Measurements from ENCODE around the gene SPTBN1.

The SPTBN1 gene

DNA sequence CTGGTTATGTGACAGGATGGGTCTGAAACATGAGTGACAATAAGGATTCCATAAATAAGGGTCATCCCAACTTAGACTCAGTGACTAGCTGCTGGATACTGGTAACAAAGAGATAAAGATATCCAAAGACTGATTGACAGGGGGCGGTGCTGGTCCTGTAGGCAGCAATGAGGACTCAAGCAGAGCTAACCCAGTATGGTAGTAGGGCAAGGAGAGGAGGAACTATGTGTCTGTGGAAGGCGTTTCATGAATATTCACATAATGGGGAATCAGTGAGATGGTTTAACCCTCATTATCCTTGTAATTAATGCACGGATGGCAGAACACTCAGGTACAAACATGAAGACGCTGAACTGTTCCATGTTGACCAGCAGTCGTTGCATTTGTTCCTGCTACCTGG is 164.8 kb downstream of the SPTBN1 start:
- Histone ChIP-seq H3K4me3 (ENCODE audit: insufficient read length, low read depth) (no peak overlapping the region), H3K9ac (ENCODE audit: insufficient read length, low read depth) (no peak overlapping the region), H3K27me3 (ENCODE audit: insufficient read depth, insufficient read length) (no peaks in the 10 kb centered on the region), H3K36me3 (ENCODE audit: insufficient read depth, insufficient read length, low read length) (peaks cover 83% of the 10 kb centered on the region), H3K9me3 (ENCODE audit: insufficient read depth, low read length) (no peaks in the 10 kb centered on the region), H3K4me1 (ENCODE audit: insufficient read depth, insufficient read length) (no peaks in the 10 kb centered on the region)
- no peak for TF ChIP-seq SUZ12 (IDR thresholded peaks at IDR 0.05; ENCODE audit: extremely low read depth, insufficient read depth, insufficient read length)
- no peak for TF ChIP-seq ZNF274 (IDR thresholded peaks at IDR 0.05; ENCODE audit: low read depth, low read length)
- TF ChIP-seq YY1 (IDR thresholded peaks at IDR 0.05; ENCODE audit: insufficient read depth, insufficient read length) = no peak
- DNase-seq (ENCODE audit: low read depth, low spot score) = no peak

GRCh38 chr2:54624591-54625071 is 168.5 kb downstream of the SPTBN1 start:
- Histone ChIP-seq H3K9ac (ENCODE audit: insufficient read length, low read depth) (no peak overlapping the region), H3K4me3 (ENCODE audit: insufficient read length, low read depth) (no peak overlapping the region), H3K27me3 (ENCODE audit: insufficient read depth, insufficient read length) (no peaks in the 10 kb centered on the region), H3K4me1 (ENCODE audit: insufficient read depth, insufficient read length) (no peaks in the 10 kb centered on the region), H3K36me3 (ENCODE audit: insufficient read depth, insufficient read length, low read length) (peaks cover 86% of the 10 kb centered on the region), H3K9me3 (ENCODE audit: insufficient read depth, low read length) (no peaks in the 10 kb centered on the region)
- TF ChIP-seq SUZ12 (IDR thresholded peaks at IDR 0.05; ENCODE audit: extremely low read depth, insufficient read depth, insufficient read length) (no peak), YY1 (IDR thresholded peaks at IDR 0.05; ENCODE audit: insufficient read depth, insufficient read length) (no peak), ZNF274 (IDR thresholded peaks at IDR 0.05; ENCODE audit: low read depth, low read length) (no peak)
- no peak for DNase-seq (ENCODE audit: low read depth, low spot score)

DNA sequence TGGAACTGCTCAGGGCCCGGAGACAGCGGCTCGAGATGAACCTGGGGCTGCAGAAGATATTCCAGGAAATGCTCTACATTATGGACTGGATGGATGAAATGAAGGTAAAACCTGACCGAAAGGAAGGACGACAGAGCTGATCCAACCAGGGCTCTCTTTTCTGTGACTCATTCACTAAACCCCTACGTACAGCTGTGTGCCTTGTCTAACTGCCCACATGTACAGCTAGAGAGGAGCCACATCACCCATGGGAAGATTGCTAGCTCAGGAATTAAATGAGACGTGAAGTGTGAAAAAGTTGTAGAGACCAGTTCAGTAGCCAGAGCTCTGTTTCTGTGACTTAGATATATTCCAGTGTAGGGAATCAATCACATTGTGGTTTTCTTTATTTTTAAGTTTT is 170.0 kb downstream of the SPTBN1 start:
- no peak overlapping the region for H3K9ac ChIP-seq (ENCODE audit: insufficient read length, low read depth)
- no peak for TF ChIP-seq SUZ12 (IDR thresholded peaks at IDR 0.05; ENCODE audit: extremely low read depth, insufficient read depth, insufficient read length)
- TF ChIP-seq YY1 (IDR thresholded peaks at IDR 0.05; ENCODE audit: insufficient read depth, insufficient read length) = no peak

GRCh38 chr2:54626884-54627283 is 170.8 kb downstream of the SPTBN1 start:
- Histone ChIP-seq H3K9me3 (ENCODE audit: insufficient read depth, low read length) (no peaks in the 10 kb centered on the region), H3K9ac (ENCODE audit: insufficient read length, low read depth) (no peak overlapping the region), H3K36me3 (ENCODE audit: insufficient read depth, insufficient read length, low read length) (peaks cover 91% of the 10 kb centered on the region), H3K4me3 (ENCODE audit: insufficient read length, low read depth) (no peak overlapping the region), H3K27me3 (ENCODE audit: insufficient read depth, insufficient read length) (no peaks in the 10 kb centered on the region), H3K4me1 (ENCODE audit: insufficient read depth, insufficient read length) (no peaks in the 10 kb centered on the region)
- no peak for DNase-seq (ENCODE audit: low read depth, low spot score)
- TF ChIP-seq ZNF274 (IDR thresholded peaks at IDR 0.05; ENCODE audit: low read depth, low read length) (no peak), YY1 (IDR thresholded peaks at IDR 0.05; ENCODE audit: insufficient read depth, insufficient read length) (no peak), SUZ12 (IDR thresholded peaks at IDR 0.05; ENCODE audit: extremely low read depth, insufficient read depth, insufficient read length) (no peak)

More for the DNA sequence above, 170.0 kb downstream of the SPTBN1 start:
- H3K4me1 ChIP-seq (ENCODE audit: insufficient read depth, insufficient read length) = no peaks in the 10 kb centered on the region
- H3K36me3 ChIP-seq (ENCODE audit: insufficient read depth, insufficient read length, low read length) = peaks cover 91% of the 10 kb centered on the region
- H3K27me3 ChIP-seq (ENCODE audit: insufficient read depth, insufficient read length) = no peaks in the 10 kb centered on the region
- H3K4me3 ChIP-seq (ENCODE audit: insufficient read length, low read depth) = no peak overlapping the region
- no peaks in the 10 kb centered on the region for H3K9me3 ChIP-seq (ENCODE audit: insufficient read depth, low read length)
- DNase-seq (ENCODE audit: low read depth, low spot score) = no peak

DNA sequence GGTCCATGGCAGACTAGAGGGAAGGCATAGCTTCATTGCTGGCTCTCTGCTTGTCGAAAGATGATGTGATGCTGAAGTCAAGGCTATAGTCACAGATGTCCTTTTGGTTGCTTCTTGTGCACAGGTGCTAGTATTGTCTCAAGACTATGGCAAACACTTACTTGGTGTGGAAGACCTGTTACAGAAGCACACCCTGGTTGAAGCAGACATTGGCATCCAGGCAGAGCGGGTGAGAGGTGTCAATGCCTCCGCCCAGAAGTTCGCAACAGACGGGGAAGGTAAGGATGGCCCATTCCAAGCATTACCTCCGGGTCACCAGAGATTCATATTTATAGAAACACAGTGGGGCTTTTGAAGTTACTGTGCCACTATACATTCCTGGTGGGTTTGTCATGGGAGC is 171.8 kb downstream of the SPTBN1 start:
- no peaks in the 10 kb centered on the region for H3K9me3 ChIP-seq (ENCODE audit: insufficient read depth, low read length)
- DNase-seq (ENCODE audit: low read depth, low spot score) = no peak
- no peaks in the 10 kb centered on the region for H3K4me1 ChIP-seq (ENCODE audit: insufficient read depth, insufficient read length)
- H3K9ac ChIP-seq (ENCODE audit: insufficient read length, low read depth) = no peak overlapping the region
- H3K4me3 ChIP-seq (ENCODE audit: insufficient read length, low read depth) = no peak overlapping the region
- TF ChIP-seq SUZ12 (IDR thresholded peaks at IDR 0.05; ENCODE audit: extremely low read depth, insufficient read depth, insufficient read length) = no peak
- TF ChIP-seq YY1 (IDR thresholded peaks at IDR 0.05; ENCODE audit: insufficient read depth, insufficient read length) = no peak
- no peak for TF ChIP-seq ZNF274 (IDR thresholded peaks at IDR 0.05; ENCODE audit: low read depth, low read length)
- H3K36me3 ChIP-seq (ENCODE audit: insufficient read depth, insufficient read length, low read length) = peaks cover 92% of the 10 kb centered on the region
- H3K27me3 ChIP-seq (ENCODE audit: insufficient read depth, insufficient read length) = no peaks in the 10 kb centered on the region

DNA sequence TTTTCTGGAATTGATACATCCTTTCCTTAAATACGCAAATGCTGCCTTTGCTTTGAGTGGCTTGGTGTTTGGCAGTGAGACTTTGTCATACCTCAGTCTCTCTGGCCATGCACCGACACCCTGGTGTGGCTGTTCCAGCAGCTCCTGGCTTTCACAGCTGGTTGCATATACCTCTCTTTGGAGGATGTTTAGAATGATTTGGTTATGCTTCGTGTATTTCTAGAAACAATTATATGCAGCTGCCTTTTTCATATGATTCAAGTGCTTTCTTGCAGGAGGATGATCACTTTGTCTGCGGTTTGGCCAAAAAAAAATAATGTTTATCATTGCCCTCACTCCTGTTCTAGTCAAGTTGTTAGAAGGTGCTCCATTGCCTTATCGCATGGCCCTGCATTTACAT is 172.3 kb downstream of the SPTBN1 start:
- H3K36me3 ChIP-seq (ENCODE audit: insufficient read depth, insufficient read length, low read length) = peaks cover 94% of the 10 kb centered on the region
- H3K4me3 ChIP-seq (ENCODE audit: insufficient read length, low read depth) = no peak overlapping the region
- H3K9me3 ChIP-seq (ENCODE audit: insufficient read depth, low read length) = no peaks in the 10 kb centered on the region
- H3K4me1 ChIP-seq (ENCODE audit: insufficient read depth, insufficient read length) = no peaks in the 10 kb centered on the region
- DNase-seq (ENCODE audit: low read depth, low spot score) = no peak
- no peak overlapping the region for H3K9ac ChIP-seq (ENCODE audit: insufficient read length, low read depth)
- H3K27me3 ChIP-seq (ENCODE audit: insufficient read depth, insufficient read length) = no peaks in the 10 kb centered on the region
- TF ChIP-seq YY1 (IDR thresholded peaks at IDR 0.05; ENCODE audit: insufficient read depth, insufficient read length) (no peak), ZNF274 (IDR thresholded peaks at IDR 0.05; ENCODE audit: low read depth, low read length) (no peak), SUZ12 (IDR thresholded peaks at IDR 0.05; ENCODE audit: extremely low read depth, insufficient read depth, insufficient read length) (no peak)

DNA sequence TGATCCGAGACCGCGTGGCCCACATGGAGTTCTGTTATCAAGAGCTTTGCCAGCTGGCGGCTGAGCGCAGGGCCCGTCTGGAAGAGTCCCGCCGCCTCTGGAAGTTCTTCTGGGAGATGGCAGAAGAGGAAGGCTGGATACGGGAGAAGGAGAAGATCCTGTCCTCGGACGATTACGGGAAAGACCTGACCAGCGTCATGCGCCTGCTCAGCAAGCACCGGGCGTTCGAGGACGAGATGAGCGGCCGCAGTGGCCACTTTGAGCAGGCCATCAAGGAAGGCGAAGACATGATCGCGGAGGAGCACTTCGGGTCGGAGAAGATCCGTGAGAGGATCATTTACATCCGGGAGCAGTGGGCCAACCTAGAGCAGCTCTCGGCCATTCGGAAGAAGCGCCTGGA is 172.8 kb downstream of the SPTBN1 start:
- Histone ChIP-seq H3K27me3 (ENCODE audit: insufficient read depth, insufficient read length) (no peaks in the 10 kb centered on the region), H3K4me1 (ENCODE audit: insufficient read depth, insufficient read length) (no peaks in the 10 kb centered on the region), H3K4me3 (ENCODE audit: insufficient read length, low read depth) (no peak overlapping the region), H3K9me3 (ENCODE audit: insufficient read depth, low read length) (no peaks in the 10 kb centered on the region), H3K36me3 (ENCODE audit: insufficient read depth, insufficient read length, low read length) (peaks cover 92% of the 10 kb centered on the region), H3K9ac (ENCODE audit: insufficient read length, low read depth) (no peak overlapping the region)
- TF ChIP-seq SUZ12 (IDR thresholded peaks at IDR 0.05; ENCODE audit: extremely low read depth, insufficient read depth, insufficient read length) (no peak), ZNF274 (IDR thresholded peaks at IDR 0.05; ENCODE audit: low read depth, low read length) (no peak), YY1 (IDR thresholded peaks at IDR 0.05; ENCODE audit: insufficient read depth, insufficient read length) (no peak)
- no peak for DNase-seq (ENCODE audit: low read depth, low spot score)
